Astrocyte of the hippocampus (primary cell): Measurements from ENCODE around the gene UNC119.
A peak's percentile ranks its signal among the peaks of the same experiment; 100 is the strongest.

Experiments
- DNase-seq: peaks from one replicate; pipeline ENCODE4 v3.0.0; 2011; ENCODE audit warnings: low read depth, low spot score

UNC119 gene

DNA sequence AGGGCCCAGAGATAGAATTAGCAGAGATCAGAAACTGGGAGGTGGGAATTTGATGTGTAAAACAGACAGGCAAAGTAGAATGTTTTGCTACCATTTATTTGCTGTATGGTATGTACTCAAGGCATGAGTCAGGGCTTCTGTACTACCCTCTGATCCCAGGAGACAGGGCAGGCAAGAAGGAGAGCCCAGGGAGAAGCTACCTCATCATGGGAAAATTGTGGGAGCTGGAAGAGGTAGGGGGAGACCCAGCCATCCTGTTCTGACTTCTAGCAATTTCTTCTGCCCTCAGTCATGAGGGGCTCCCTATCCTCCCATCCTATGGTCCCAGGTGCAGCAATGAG, 20.6 kb upstream of the UNC119 start:
- no peak for DNase-seq

DNA sequence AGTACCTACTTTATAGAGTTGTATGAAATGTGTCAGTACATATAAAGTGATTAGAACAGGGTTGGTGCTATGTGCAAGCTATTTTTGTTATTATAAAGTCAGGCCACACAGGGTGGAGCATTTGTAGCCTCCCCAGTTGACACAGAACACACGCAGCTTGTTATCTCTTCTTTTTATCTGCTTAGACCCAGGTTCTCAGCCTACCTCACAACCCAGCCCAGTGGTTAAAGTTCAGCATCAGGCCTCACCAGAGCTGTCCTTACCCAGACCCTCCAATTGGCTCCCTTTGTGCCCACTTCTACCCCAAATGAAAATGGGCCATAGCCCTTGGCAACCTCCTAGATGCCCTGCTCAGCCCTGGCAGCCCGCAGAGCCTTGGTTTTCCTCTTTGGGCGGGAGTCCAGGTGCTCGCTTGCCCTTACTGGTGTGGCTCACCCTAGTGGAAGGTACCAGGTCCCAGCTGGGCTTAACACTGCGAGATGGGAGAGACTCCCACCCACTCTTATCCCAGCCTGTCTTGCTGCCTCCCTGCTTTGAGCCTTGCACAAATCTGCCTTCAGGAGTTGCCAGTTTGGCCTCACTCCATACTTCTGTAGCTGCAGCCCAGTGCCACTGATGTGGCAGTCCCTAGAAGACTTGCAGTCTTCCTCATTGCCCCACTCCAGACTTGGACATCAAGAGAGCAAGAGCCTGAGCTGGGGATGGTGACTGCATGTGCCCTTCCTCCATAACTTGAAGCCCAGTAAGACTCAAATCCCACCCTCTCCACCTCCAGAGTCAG, 20.0 kb upstream of the UNC119 start:
- DNase-seq = no peak

DNA sequence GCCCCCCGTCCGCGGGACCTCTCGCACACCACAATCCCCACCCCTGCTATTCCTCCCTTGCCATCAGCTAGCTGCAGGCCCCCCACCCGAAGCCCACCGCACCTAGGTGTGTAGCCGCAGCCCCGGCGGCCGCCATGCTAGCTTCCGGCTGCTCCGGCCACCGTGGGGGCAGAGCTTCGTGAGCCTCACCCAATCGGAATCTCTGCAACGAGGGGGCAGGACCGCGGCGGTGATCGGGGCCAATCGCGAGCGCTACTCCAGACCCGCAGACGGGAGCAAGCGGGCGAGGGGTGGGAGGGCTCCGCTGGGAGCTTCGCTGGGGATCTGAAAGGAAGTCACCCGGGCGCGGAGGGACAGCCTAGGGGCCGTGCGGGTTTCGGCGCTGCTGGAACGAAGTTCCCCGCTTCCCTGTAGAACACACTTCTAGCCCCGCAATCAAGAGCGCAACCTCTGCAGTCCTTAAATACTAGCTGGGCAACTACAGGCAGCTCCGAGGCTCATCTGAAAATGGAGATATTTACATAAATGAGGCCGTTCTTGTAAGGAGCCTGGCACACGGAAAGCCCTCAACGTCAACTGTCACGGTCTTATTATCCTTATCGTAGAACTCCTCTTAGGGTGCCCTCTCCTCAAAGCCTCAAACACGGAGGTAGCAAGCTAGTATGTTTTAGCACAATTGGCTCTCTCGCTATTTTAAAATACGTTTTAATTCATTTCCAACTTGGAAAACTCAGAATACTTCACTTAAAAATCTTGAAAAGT, 19.1 kb upstream of the UNC119 start, which contains the start of gene PIGS:
PIGS (minus strand) TSS at position 164 of the 762 bp plus-strand sequence; CDS start at position 136, 28 bp downstream.
- DNase-seq = peak; percentile 97

DNA sequence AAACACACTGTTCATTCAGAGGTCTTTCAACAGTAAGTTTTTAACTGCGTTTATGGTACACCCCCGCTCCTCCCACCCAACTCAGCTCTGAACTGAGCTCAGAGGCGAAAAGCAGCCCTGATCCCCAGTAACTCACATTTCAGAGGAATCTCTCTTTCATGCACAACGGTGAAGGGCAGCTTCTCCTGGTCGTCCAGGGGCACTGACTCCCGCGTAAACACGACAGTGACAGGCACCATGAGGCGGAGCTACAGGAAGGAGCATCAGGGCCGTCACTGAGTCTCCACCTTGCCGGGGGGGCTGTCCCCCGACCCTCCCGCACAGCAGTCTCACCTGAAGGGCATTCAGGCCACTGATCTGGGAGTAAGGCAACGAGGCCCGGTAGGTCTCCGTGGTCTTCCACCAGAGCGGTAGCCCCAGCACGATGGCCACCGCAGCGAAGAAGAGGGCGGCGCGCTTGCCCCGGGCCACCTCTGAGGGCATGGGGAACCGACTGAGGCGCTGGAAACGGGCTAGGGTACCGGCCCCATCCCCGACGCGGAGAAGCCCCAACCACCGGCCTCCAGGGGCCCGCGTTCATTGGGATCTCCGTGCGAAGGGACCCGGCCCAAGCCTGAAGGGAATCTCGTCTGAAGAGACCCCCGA, 18.4 kb upstream of the UNC119 start:
- DNase-seq = peak; percentile 46

DNA sequence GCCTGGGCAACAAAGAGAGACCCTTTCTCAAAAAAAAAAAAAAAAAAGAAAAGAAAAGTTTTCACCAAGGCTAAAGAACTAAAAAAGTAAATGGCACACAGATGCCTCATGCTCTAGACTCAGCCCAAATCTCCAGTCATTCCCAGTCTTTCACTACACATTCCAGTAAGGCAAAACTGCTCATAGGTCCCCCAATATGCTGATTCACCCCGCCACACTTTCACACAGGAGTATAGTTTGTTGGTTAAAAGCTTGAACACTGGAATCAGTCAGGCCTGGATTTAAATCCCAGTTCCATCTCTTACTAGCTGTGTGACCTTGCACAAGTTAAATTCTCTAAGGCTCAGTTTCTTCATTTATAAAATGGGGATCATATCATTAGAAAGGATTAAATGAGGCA, 17.0 kb upstream of the UNC119 start:
- DNase-seq = no peak

DNA sequence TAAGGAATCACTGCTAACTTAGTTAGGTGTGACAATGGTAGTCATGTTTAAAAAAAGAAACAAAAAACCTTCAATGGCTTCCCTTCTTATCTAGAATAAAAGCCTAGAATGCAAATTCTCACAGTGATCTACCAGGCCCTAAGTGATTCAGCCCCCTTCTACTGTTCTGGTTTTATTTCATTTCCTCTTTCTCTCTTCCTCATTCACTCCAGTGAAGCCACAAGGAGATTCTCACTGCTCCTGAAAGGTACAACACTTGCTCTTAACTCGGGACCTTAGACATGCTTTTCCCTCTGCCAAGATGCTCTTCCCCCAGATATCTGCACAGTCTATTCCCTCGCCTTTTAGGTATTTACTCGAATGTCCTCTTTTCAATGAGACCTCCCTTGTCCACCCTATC, 15.2 kb upstream of the UNC119 start:
- no peak for DNase-seq

DNA sequence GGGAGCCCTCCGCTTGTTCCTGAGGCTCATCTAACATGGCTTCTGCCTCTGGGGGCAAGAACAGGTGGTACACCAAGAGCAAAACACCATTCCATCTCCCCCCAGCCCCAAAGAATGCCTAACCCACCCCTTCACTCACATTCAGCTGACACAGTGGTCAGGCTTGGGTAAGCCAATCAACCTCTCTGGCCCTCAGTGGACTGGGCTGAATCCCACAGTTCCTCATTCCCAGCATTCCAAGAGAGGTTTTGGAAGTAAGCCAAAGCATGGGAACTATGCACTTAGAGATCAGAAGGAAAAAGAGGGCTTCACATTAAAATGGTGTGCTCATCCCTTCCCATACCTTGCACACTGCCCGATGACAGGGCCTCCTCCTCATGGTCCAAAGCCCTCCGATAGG, 11.1 kb upstream of the UNC119 start:
- DNase-seq = peak; percentile 90

DNA sequence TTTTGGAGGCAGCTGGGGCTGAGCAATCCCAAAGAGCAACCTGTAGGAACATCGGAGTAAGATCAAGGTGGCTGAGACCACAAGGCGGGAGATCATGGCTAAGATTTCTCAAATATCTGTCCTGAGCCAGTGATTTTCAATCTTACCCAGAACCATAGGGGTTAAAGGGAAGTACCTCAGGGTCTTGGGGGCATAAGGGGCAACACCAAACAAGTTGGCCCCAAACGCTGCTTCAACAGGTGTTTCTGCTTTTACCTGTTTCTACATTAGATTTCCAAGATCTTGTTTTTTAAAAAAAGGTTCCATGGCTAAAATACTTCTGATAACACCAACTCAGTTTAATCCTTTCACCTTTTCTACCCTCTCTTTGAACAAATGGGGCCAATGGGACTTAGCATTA, 2.6 kb upstream of the UNC119 start:
- no peak for DNase-seq

DNA sequence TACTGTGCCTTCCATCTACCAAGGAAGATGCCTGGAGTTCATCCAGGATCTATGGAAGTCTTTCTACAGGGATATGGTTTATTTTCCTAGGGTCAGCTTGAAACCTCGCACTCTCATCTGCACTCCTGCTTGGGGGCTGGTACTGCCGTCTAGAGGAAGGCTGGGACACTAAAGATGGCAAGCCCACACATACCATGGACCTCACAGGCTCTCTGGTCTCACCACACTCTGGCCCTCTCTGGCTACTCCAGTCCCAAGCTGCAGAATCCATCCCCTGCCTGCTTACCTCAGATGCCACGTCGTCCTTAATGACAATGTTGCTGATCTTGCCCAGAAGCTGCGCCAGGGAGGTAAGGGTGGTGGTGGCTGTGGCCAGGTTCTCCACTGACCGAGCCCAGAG, 2.1 kb upstream of the UNC119 start:
- no peak for DNase-seq

DNA sequence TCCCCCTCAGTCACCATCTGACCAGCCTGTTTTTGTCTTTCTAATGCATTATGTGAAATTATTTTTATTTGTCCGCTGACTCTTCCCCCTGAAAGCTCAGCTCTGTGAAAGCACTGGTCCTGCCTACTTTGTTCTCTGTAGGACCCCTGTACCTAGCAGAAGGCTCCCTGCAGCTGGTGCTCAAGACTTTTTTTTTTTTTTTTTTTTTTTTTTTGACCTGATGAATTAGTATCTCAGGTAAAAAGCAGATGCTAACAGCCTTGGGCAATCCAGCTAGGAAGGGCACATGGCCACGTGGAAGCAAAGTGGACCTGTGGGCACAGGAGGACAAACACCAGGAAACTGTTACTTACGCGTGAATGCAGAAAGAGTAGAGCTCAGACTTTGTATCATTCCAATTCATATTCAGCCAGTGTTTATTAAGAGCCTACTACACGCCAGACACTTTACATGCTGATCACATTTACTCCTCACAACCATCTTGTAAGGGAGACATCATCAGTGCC, 629 bp upstream of the UNC119 start:
- no peak for DNase-seq

DNA sequence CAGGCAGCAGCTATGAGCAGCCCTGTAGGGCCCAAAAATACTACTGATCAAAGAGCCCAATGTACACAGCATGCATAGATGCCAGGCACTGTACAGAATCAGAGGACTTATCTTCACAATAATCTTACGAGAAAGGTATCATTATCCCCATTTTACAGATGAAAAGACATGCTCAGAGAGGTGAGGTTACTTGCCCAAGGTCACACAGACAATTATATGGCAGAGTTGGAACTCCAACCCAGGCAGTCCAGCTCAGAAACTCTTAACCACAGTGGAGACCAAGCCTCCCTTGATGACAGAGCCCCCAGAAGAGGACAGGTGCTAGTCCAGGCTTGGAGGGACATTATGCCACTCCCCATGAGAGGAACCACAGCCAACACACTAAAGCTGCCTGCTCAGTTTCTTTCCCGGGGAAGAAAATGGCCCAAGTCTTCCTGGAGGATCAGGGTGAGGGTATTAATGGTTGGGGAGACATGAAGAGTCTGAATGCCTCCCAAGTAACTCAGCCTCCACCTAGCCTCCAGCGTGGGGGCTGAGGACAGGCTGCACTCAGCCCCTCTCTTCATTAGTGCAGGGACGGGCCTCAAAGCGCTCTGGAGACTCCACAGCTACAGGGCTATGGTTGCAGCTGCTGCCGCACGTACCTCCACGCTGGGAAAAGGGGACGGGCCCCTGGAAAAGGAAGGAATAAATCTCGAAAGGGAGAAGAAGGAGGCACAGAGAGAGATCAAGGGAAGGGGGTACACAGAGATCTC, 826 bp downstream of the UNC119 start:
- DNase-seq = peak; percentile 45

DNA sequence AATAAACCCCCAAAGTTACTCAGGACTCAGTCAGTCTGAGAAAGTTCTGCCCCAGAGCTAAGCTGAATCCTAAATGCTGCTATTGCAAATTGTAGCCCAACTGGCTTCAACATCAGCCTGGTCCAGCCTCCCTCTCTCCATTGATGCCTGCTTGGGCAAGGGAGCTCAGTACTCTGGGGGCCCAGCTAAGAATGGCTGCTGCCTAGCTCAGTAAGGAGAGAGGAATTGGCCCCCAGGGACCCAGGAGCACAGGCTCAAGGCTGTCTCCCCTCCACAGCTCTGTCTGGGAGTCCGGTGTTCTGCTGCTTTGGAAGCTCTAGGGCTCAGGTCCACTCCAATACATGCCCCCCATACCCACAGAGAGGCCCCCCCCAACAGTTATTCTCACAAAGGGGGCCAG, 1.6 kb downstream of the UNC119 start:
- no peak for DNase-seq

DNA sequence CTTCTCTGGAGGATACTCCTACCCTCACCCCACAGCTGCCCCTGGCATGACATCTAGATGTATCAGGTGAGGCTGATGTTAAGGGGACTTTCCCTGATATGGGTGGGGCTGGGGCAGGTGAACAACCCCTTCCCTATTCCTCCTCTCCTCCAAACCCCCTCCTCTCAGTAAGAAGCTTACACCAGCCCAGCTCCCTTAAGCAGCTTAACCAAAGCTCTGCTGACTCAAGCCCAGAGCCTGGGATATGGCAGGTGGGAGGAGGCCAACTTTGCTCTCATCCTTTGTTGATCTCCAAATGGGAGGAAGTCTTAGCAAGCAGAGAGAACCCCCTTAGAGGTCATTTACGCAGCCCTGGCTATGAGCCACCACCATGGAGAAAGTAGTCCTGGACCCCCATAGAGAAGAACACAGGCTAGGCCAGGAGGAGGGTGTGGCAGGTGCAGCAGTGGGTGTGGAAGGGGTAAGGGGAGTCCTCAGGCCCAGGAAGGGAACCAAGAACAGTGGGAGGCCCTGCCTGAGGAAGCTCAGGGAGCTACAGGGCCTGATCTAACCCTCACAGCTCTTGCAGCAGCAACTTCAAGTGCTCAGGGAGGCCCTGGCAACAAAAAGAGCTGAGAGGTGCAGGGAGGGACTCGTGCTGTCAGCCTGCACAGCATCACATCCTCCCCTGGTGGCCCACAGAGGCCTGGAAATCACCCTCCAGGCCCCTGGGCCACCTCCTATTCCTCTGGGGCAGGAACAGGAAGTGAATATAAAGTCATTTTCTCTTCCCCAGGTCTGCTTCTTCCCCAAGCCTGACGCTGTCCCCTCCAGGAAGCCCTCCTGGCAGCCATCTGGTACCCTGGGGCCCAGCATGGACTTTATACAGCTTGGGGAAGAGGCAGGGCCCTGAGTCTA, 2.9 kb downstream of the UNC119 start:
- no peak for DNase-seq

DNA sequence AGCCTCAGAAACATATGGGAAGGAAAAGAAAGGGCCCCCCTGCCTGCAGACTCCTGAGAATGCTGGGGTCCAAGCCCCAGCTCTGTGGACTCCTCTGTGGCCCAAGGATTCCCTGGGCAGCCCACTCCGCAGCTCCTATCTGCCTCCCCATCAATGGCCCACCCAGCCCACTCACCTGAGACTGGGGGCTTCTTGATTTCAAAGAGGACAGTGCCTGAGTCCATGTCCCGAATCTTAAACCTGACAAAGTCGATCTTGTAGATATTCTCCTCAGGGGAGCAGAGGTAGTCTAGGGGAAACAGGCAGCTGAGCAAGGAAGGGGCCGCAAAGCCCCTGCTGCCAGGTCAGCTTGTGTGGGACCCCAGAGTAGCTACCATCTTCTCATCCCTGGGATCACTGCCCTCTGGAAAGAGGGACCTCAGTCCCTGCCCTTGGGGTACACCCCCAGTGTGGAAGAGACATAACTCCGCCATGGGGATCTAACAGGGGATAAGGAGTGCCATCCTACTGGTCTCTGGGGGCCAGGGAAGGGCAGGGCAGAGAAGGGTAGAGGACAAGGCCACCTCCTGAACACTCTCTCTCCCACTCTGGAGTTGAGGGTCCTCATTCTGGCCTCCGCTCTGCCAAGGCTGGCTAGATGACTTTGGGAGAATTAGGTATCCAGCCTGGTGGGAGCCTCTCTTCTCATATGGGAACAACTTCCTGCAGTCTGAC, 3.9 kb downstream of the UNC119 start:
- DNase-seq = no peak

DNA sequence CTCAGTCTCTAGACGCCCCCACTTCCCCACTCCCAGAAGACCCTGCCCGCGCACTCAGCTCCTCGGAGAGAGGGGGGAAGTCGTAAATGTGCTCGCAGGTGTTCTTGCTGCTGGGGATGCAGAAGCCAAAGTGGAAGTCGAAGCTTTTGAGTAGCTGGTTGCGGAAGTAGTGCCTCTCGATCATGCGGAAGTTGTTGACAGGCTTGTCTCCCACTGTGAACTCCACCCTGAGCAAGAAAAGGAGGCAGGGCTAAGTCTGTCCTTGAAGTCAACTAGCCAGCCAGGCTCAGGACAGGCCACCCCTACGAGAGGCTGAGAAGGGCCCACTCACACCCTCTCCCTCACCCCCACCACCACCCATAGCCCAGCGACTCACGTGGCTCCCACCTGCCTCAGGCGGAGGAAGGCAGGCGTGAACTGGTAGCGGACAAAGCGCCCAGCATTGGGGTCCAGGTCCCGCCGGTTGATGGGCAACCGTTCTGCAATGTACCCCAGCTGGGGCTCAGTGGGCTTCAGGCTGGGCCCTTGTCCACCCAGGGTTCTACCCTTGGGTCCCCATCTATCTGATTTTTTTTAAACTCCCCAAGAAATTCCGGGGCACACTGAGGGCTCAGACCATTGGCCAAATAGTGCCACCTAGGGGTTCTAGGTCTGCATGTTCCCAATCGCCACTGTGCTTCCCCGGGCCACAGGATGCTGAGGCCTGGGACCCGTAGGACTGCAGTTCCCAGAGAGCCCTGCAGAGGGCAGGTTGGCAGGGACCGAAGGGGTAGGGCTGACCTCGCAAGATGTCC, 4.6 kb downstream of the UNC119 start:
- DNase-seq = peak; percentile 84

DNA sequence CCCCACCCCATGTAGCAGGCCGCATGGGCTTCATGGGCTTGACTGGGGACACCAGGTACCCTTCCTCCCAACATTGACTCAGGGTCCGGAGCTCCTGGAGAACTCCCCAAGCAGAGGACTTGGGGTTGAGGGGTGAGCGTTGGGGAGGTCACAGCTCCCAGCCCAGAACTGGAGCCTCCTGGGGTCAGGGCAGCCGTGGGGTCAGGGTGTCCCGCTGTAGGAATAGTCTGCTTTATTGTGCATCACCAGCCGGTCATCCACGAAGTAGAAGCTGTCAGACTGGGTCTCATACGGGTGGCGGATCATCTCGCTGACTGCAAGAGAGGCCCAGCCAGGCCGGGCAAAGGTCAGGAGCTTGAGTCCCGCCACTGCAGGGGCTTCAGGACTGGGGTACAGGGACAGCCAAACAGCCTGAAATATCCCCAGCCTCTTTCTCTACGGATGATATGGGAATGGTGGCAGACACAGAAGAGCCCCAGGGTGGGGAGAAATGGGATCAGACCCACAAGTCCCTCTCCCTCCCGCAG, 5.3 kb downstream of the UNC119 start:
- DNase-seq = no peak

DNA sequence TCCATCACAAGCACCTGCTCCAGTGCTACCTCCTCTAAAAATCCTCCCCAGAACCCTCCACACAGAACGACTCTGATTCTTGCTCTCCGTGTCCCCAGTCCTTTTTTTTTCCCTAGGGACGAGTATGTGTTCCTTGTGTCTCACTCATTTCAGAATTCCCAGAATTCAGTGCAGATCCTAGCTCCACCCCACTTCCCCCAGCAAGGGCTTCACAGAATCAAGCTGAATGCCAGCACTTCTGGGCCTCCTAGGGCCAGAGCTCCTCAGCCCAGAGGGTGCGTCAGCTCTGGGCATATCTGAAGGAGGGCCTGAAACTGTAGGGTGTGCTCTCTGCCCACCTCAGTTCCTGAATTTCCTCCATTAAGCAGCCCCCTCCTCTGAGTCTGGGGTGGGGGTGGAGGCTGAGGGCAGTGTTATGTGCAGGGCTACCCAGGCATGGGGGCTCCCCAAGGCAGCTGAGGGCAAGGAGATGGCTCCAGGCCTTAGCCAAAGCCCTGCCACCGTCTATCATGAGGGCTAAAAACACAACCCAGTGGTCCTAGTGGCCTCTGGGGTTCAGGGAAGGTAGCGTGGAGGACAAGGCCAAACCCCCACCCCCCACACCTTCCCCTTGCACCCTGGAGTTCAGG, 6.5 kb downstream of the UNC119 start:
- DNase-seq = no peak

DNA sequence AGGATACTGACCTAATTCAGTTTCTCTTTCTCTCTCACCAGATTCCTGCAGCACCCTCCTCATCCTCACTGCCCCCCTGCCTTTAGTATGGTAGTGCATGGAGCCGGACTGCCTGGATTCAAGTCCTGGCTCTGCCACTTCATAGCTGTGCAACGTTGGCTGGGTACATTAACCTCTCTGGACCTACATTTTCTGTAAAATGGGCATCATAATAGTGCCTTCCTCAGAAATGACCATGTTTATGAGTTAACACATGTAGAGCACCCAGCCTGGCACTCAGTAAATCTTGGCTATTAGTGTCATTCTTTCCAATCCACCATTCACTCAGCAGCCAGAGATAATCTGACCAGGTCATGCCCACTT, 7.3 kb downstream of the UNC119 start:
- no peak for DNase-seq
